ENCODE measurements around the gene TMEM236.

TMEM236 gene

GRCh38 chr10:17814973-17815372, 63.0 kb downstream of the TMEM236 start:
- Mint-ChIP-seq H3K36me3 (ENCODE audit: low read depth) (no peaks in the 10 kb centered on the region), H3K4me3 (no peak overlapping the region), H3K27ac (no peak overlapping the region), H3K9me3 (no peaks in the 10 kb centered on the region), H3K27me3 (peaks cover 6% of the 10 kb centered on the region), H3K4me1 (no peaks in the 10 kb centered on the region)
- ATAC-seq (no peak), DNase-seq (no peak)

- Mint-ChIP-seq H3K27me3 (no peaks in the 10 kb centered on the region), H3K9me3 (no peaks in the 10 kb centered on the region), H3K36me3 (ENCODE audit: low read depth) (no peaks in the 10 kb centered on the region), H3K4me1 (no peaks in the 10 kb centered on the region), H3K27ac (no peak overlapping the region), H3K4me3 (no peak overlapping the region)
- ATAC-seq (no peak), DNase-seq (no peak)
These were observed 64.2 kb downstream of the TMEM236 start for GRCh38 chr10:17816199-17816598.

GRCh38 chr10:17817316-17817715, 65.3 kb downstream of the TMEM236 start:
- DNase-seq: no peak
- Mint-ChIP-seq H3K36me3 (ENCODE audit: low read depth) (no peaks in the 10 kb centered on the region), H3K4me1 (no peaks in the 10 kb centered on the region), H3K27ac (no peak overlapping the region), H3K27me3 (no peaks in the 10 kb centered on the region), H3K9me3 (no peaks in the 10 kb centered on the region), H3K4me3 (no peak overlapping the region)
- no peak for ATAC-seq

GRCh38 chr10:17817790-17818189, 65.8 kb downstream of the TMEM236 start:
- DNase-seq (no peak), ATAC-seq (no peak)
- Mint-ChIP-seq H3K4me3 (no peak overlapping the region), H3K36me3 (ENCODE audit: low read depth) (no peaks in the 10 kb centered on the region), H3K4me1 (no peaks in the 10 kb centered on the region), H3K27me3 (no peaks in the 10 kb centered on the region), H3K9me3 (no peaks in the 10 kb centered on the region), H3K27ac (no peak overlapping the region)

GRCh38 chr10:17819836-17820235, 67.8 kb downstream of the TMEM236 start:
- no peak overlapping the region for H3K27ac Mint-ChIP-seq
- H3K4me3 Mint-ChIP-seq: no peak overlapping the region
- no peaks in the 10 kb centered on the region for H3K36me3 Mint-ChIP-seq (ENCODE audit: low read depth)
- DNase-seq (no peak), ATAC-seq (no peak)
- no peaks in the 10 kb centered on the region for H3K27me3 Mint-ChIP-seq
- no peaks in the 10 kb centered on the region for H3K4me1 Mint-ChIP-seq
- H3K9me3 Mint-ChIP-seq: no peaks in the 10 kb centered on the region

- H3K4me1 Mint-ChIP-seq: no peaks in the 10 kb centered on the region
- no peaks in the 10 kb centered on the region for H3K36me3 Mint-ChIP-seq (ENCODE audit: low read depth)
- no peak for DNase-seq
- peaks cover 4% of the 10 kb centered on the region for H3K27me3 Mint-ChIP-seq
- no peaks in the 10 kb centered on the region for H3K9me3 Mint-ChIP-seq
- no peak overlapping the region for H3K27ac Mint-ChIP-seq
- no peak for ATAC-seq
- no peak overlapping the region for H3K4me3 Mint-ChIP-seq
These were observed 68.9 kb downstream of the TMEM236 start for GRCh38 chr10:17820943-17821342.

- Mint-ChIP-seq H3K27ac (no peak overlapping the region), H3K36me3 (ENCODE audit: low read depth) (no peaks in the 10 kb centered on the region), H3K4me3 (no peak overlapping the region), H3K9me3 (no peaks in the 10 kb centered on the region), H3K4me1 (no peaks in the 10 kb centered on the region), H3K27me3 (peaks cover 4% of the 10 kb centered on the region)
- DNase-seq (no peak), ATAC-seq (no peak)
These were observed 69.9 kb downstream of the TMEM236 start for GRCh38 chr10:17821893-17822292.

GRCh38 chr10:17831341-17831740, 79.3 kb downstream of the TMEM236 start:
- DNase-seq (no peak), ATAC-seq (no peak)
- Mint-ChIP-seq H3K27ac (no peak overlapping the region), H3K36me3 (ENCODE audit: low read depth) (no peaks in the 10 kb centered on the region), H3K4me3 (no peak overlapping the region), H3K4me1 (peaks cover 2% of the 10 kb centered on the region), H3K9me3 (no peaks in the 10 kb centered on the region), H3K27me3 (peaks cover 6% of the 10 kb centered on the region)

- Mint-ChIP-seq H3K4me1 (peaks cover 2% of the 10 kb centered on the region), H3K27me3 (peaks cover 6% of the 10 kb centered on the region), H3K4me3 (no peak overlapping the region)
These were observed 79.9 kb downstream of the TMEM236 start for GRCh38 chr10:17831896-17832295.

GRCh38 chr10:17833656-17834055, 81.7 kb downstream of the TMEM236 start:
- H3K27me3 Mint-ChIP-seq: peaks cover 12% of the 10 kb centered on the region
- DNase-seq: no peak
- no peaks in the 10 kb centered on the region for H3K9me3 Mint-ChIP-seq
- no peak overlapping the region for H3K27ac Mint-ChIP-seq
- H3K4me3 Mint-ChIP-seq: no peak overlapping the region
- ATAC-seq: no peak
- no peaks in the 10 kb centered on the region for H3K36me3 Mint-ChIP-seq (ENCODE audit: low read depth)
- peaks cover 6% of the 10 kb centered on the region for H3K4me1 Mint-ChIP-seq

More at GRCh38 chr10:17831896-17832295, 79.9 kb downstream of the TMEM236 start:
- DNase-seq (no peak), ATAC-seq (no peak)
- Mint-ChIP-seq H3K9me3 (no peaks in the 10 kb centered on the region), H3K36me3 (ENCODE audit: low read depth) (no peaks in the 10 kb centered on the region), H3K27ac (no peak overlapping the region)

GRCh38 chr10:17835688-17836087, 83.7 kb downstream of the TMEM236 start:
- Mint-ChIP-seq H3K4me3 (no peak overlapping the region), H3K27ac (no peak overlapping the region), H3K36me3 (ENCODE audit: low read depth) (no peaks in the 10 kb centered on the region), H3K9me3 (no peaks in the 10 kb centered on the region), H3K4me1 (peaks cover 6% of the 10 kb centered on the region), H3K27me3 (peaks cover 12% of the 10 kb centered on the region)
- ATAC-seq (no peak), DNase-seq (no peak)

- Mint-ChIP-seq H3K4me3 (no peak overlapping the region), H3K9me3 (no peaks in the 10 kb centered on the region), H3K36me3 (ENCODE audit: low read depth) (no peaks in the 10 kb centered on the region), H3K27ac (no peak overlapping the region), H3K4me1 (peaks cover 6% of the 10 kb centered on the region), H3K27me3 (peaks cover 12% of the 10 kb centered on the region)
- DNase-seq: no peak
- no peak for ATAC-seq
These were observed 84.9 kb downstream of the TMEM236 start for GRCh38 chr10:17836942-17837341.

GRCh38 chr10:17838080-17838648, 86.2 kb downstream of the TMEM236 start:
- no peak for ATAC-seq

GRCh38 chr10:17841050-17841449, 89.0 kb downstream of the TMEM236 start:
- Mint-ChIP-seq H3K27ac (no peak overlapping the region), H3K36me3 (ENCODE audit: low read depth) (no peaks in the 10 kb centered on the region)

More at GRCh38 chr10:17838080-17838648, 86.2 kb downstream of the TMEM236 start:
- Mint-ChIP-seq H3K27ac (no peak overlapping the region), H3K27me3 (peaks cover 12% of the 10 kb centered on the region), H3K4me3 (no peak overlapping the region), H3K9me3 (no peaks in the 10 kb centered on the region), H3K4me1 (peaks cover 6% of the 10 kb centered on the region), H3K36me3 (ENCODE audit: low read depth) (no peaks in the 10 kb centered on the region)
- DNase-seq: no peak

GRCh38 chr10:17842641-17843040, 90.6 kb downstream of the TMEM236 start:
- Mint-ChIP-seq H3K36me3 (ENCODE audit: low read depth) (no peaks in the 10 kb centered on the region), H3K27me3 (peaks cover 6% of the 10 kb centered on the region), H3K4me1 (peaks cover 3% of the 10 kb centered on the region), H3K4me3 (no peak overlapping the region), H3K9me3 (no peaks in the 10 kb centered on the region), H3K27ac (no peak overlapping the region)
- ATAC-seq: no peak
- DNase-seq: no peak

More at GRCh38 chr10:17841050-17841449, 89.0 kb downstream of the TMEM236 start:
- Mint-ChIP-seq H3K4me1 (peaks cover 6% of the 10 kb centered on the region), H3K4me3 (no peak overlapping the region), H3K9me3 (no peaks in the 10 kb centered on the region), H3K27me3 (peaks cover 9% of the 10 kb centered on the region)
- ATAC-seq: no peak
- no peak for DNase-seq

Measured in activated naive CD8-positive, alpha-beta T cell treated with anti-CD3 and anti-CD28 coated beads, Interleukin-2, amount 50 U/mL, for 24 hours (primary cell).